GM19328 (cell line): ENCODE data around the gene IVL.

ENCODE experiments used
- ATAC-seq: cut with Tn5 transposase; IDR thresholded peaks from one replicate; pipeline ENCODE4 v1.9.1; 2021; ENCODE audit warnings: mild to moderate bottlenecking, moderate library complexity; ENCODE audit not compliant: unreplicated experiment

The IVL gene

DNA sequence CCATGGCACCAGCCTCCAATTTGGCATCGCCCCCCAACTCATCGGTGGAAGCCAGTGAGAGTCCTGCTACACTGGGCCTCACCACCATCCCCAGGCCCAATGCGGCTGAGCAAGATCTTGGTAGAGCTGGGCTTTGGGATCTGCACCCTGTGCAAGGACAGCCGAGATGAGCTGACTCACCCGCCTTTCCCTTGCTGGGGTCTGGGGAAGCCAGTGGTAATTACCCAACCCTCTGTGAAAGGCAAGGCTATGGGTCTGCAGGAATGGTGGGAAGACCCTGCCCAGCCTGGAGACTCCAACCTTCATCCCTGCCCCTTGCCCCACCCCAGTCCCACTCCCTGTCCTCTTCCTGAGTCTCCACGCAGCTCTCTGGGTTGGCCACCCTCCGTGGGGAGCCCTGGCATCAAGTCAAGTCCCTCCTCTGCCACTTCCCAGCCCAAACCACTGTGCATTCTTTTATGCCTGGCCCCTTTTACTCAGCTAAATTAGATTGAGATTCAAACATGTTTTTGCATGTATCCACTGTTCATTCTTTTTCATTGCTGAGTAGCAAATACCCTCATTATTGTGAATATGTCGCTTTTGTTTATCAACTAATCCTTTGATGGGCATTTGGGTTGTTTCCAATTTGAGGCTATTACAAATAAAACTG, 21.5 kb upstream of the IVL start:
- no peak for ATAC-seq

DNA sequence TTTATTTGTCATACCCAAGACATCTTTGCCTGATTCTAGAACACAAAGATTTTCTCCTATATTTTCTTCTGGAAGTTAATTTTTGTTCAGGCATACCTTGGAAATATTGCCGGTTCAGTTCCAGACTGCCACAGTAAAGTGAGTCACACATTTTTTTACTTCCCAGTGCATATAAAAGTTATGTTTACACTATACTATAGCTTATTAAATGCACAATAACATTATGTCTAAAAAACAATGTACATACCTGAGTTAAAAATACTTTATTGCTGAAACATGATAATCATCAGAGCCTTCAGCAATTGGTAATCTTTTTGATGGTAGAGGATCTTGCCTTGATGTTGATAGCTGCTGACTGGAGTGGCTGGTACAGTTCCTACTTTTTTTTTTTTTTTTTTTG, 20.2 kb upstream of the IVL start:
- ATAC-seq: no peak

DNA sequence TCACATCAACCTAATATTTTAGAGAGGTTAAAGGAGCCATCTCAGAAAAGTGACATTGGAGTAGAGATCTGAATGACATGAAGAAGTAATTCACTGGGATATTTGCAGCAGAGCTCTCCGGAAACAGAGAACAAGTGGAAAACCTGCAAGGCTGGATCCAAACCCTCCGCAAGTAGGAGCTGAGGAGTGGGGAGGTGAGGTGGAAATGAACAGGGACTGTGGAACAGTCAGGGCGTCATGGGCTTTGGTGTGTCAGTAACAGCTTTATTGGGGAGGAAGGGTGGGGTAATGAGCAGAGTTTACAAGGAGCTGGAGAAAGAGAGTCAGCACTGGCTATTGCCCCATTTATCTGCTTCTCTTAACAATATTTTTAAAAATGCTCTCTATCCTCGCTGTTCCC, 9.3 kb upstream of the IVL start:
- ATAC-seq: no peak

DNA sequence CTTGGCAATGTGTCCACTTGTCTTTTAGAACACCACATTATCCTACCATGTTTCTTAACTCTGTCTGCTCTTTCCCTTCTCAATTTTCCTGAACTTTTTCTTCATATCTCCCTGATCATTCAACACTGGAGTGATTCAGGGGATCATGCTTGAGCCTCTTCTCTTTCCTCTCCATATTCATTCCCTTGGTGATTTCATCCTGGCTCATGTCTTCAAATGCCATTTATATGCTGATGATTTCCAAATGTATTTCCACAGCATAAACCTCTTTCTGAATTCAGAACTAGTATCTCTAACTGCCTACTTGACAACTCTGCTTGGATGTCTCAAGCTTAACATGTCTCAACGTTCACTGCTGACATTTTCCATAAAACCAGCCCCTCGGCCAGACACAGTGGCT, 8.5 kb upstream of the IVL start:
- no peak for ATAC-seq

DNA sequence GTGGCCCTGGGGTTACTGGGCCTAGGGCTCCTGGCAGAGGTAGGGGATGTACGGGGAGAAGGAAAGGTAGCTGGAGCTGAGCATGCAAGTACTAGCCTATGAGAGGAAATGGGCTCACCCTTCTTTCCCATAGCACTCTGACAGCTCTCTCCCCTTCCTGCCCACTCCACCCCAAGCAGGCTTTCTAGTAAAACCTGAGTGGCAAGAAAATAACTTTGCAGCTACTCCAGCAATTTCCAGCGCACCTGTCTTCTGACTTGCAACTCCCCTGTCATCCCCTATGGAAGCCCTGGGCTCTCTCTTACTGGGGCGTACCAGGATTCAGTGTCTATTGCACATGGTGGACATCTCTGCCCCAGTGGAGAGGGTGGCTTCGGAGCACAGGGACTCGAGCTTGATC, 6.7 kb upstream of the IVL start:
- no peak for ATAC-seq

DNA sequence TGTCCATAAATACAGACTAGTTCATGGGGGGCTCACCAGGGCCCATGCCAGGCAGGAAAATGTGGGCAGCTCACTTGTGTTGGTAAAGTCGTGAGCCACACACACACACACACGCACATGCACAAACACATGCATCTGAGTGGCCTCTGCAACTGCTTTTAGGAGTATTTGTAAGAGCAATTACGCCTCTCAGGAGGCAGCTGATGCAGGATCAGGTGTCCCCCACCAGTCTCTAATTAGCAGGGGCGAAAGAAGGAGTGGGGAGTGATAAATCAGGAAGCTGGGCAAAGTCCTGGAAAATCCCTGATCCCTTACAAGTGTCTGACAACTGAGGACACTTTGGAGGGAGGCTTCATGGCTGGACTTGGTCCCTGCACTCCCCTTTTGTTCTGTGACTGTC, 5.7 kb upstream of the IVL start:
- ATAC-seq: no peak

DNA sequence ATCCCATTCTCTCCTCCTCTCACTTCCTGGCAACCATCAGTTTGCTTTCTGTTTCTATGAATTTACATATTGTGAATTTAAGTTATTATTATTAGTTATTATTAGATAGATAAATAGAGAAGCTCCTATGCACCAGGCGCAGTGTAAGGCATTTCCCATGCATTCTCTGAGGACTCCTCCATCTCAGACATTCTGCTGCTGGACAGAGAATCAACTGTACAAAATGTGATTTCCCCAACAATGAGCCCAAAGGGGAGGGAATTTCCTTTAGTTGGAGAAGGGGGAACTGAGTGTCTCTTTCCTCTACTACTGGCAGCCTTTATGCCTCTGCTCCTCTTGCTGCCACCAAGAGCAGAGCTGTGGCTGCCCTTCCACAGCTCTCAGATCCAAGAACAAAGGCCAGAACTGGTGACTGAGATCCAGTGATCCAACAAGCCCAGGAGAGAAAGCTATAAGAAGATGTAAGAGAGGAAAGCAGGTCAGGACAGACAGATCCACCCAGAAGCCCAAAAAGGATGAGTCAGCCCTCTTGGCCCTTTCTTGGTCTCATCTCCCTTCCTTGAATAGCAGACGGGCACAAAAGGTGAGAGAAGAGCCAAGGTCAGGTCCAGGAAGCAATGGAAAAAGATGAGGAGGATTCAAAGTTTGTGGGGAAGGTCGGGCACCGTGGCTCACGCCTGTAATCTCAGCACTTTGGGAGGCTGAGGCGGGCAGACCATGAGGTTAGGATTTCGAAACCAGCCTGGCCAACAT, 3.5 kb upstream of the IVL start:
- ATAC-seq: no peak

DNA sequence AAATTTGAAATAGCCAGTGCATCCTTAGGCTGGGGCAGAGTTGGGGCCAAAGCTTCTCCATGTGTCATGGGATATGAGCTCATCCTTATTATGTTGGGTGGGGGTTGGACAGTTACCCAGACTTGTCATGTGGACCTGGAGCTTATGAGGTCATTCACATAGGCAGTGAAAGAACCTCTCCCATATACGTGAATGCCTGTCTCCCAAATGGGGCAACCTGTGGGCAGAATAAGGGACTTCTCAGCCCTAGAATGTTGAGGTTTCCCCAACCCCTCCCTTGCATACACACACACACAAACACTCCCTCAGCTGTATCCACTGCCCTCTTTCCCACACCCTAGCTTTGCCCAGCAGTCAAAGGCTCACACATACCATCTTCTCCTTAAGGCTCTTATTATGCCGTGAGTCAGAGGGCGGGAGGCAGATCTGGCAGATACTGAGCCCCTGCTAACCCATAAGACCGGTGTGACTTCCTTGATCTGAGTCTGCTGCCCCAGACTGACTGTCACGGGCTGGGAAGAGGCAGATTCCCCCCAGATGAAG, 2.3 kb upstream of the IVL start:
- ATAC-seq: no peak

DNA sequence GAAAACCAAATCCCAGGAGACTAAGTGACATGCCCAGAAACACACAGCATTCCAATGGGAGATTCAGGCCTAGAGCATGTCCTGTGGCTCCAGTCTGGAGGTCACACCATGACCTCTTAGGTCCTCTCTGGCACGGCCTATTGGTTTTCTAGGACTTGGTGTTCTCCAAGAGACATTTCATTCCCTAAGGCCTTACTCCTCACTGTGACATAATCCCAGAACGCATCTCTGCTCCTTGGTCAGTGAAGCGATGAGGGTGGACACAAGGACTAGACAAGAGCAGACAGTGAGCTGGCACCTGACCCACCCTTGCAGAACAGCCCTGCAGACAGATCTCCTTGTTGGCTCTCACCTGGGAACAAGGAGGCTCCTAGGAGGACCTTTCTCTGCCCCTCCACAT, 860 bp downstream of the IVL start:
- no peak for ATAC-seq

DNA sequence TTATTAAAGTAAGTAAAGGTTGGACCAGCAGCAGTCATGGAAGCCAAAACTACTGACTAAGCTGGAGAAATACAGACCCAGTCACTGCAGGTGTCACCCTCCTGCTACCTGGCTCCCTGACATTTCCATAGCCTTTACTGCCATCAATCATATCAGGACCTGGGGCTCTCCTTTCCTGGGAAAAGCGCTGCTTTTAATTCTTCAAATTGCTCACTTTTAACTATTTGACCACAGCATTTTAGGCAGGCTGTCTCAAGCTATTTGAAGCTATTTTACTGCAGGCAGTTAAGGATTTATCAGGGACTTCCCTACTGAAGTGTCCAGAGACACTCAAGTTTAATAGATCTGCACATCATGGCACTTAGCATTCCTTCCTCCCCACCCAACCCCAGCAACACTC, 4.1 kb downstream of the IVL start:
- ATAC-seq: no peak

DNA sequence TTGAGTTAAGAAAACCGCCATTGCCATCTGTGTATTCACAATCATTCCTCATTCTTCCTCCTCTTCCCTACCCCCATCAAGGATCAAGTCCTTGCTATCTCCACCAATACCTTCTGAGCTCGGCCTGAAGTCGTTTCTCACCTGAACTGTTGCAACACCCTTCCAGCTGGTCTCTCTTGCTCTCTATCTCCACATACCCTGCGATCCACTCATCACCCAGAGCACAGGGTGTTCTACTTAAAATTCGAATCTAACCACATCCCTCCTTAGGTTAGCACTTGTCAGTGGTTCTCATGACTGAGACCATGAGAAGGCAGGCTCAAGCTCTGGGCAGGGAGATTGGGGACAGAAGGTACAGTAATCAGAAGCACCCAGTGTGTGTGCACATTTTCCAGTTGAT, 4.6 kb downstream of the IVL start:
- ATAC-seq: no peak

DNA sequence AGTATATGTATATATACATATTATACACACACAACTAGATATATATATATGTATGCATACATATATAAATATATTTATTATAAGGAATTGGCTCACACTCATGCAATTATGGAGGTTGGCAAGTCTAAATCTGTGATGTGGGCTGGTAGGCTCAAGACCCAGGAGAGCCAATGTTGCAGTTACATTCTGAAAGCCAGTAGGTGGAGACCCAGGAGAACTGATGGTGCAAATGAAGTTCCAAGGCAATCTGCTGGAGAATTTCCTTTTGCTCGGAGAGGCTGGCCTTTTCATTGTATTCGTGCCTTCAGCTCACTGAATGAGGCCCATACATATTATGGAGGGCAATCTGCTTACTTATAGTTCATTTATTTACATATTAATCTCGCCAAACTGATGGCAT, 9.4 kb downstream of the IVL start:
- ATAC-seq: no peak

DNA sequence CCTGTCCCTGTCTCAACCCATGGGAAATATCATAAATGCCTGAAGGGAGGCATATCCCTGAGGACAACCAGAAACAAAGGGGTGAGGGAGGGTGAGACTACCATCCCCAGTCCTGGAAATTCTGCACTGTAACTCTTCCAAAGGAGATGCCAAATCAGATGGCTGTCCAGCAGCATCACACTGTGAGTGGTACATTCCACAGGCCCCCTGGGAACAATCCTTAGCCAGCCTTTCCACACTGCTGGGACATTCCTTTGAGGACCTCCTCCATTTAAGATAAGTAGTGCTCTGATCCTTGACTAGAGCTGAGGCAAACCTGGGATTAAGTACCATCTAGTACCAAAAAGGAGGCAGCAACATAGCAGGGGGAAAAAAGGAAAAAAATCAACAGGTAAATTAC, 10.7 kb downstream of the IVL start:
- no peak for ATAC-seq

DNA sequence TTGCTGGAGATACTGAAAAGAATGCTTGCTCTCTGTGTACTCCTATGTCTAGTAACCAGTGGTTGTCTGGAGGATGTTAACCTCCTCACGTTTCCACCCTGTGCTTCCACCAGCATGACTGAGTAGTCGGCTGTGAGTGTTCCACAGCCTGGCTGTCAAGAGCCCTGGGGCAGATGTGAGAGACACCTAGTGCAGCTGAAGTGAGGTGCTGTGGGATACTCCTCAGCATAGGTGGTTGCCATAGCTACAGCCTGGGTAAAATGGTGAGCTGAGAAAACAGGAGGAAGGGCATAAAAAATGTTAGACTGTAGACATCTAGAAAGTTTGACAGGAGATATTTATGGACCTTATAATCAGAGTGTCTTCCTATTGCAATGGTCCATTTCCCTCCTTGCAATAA, 15.8 kb downstream of the IVL start:
- no peak for ATAC-seq

DNA sequence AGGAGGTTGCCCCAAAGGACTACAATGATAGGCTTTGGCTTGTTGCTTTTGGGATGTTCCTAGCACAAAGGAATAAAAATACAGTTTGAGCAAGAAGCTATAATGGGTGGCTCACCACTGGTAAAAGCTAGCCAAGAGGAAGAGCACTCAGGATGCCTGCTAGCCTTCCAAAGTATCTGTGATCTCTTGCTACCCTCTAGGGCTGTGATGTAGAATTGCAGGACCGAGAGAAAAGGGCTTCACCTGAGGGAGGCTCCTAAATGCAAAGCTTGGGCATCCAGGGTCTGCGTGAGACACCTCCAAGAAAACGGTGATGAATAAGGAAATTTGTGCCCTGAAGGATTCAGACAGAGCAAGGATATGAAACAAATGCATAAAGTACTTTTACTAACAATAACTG, 17.7 kb downstream of the IVL start:
- no peak for ATAC-seq

DNA sequence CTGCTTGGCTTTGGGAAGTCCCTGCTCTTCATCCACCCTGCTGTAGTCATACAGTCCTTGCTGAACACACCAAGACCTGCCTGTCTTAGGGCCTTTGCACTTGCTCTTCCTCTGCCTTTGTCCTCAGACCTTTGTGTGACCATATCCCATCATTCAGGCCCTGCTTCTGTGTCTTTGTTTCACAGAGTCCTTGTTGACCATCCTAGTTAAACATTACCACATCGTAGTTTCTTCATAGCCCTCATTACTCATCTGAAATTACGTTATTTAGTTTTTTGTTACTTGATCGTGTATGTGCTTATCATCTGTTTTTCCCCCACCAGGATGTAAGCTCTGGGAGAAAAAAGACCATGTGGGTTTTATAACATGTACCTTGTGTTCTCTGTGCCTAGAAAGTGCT, 20.3 kb downstream of the IVL start:
- ATAC-seq: no peak

DNA sequence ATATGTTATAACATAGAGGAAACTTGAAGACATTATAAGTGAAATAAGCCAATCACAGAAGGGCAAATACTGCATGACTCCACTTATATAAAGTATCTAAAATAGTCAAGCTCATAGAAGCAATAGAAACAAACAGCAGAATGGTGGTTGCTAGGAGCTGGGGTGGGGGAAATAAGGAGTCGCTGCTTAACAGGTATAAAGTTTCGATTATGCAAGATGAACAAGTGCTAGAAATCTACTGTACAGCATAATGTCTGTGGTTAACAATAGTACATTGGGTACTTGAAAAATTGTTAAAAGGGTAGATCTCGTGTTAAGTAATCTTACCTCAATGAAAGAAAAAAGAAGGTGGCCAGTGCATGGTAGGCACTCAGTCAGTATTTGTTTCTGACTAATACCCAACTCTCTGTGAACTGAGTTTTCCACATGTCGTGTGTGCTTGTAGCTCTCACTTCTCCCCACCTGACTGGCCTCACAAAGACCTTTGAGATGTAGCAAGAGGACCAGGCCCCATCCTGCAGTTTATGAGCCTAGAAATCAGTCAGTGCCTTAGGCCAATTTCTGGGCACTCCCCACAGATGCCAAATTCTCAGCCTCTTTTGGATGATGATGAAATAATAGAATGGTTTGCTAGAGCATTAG, 23.9 kb downstream of the IVL start:
- ATAC-seq: no peak

DNA sequence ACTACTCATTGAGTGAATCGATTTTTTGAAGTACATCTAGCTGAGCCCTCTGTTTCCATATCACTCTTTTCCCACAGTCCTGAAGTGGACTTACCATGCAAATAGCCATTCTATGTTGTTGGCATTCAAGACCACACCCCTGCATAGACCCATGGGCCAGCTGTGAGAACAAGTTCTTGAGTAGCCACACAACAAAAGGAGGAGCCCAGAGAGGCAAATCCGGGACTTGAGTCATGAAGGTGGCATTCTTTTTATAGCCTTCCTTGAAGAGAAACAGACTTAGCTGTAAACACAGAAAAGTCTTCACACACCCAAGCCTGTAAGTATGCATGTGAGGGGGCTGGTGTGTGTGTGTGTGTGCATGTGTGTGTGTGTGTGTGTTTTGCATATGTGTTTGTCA, 24.9 kb downstream of the IVL start:
- no peak for ATAC-seq

DNA sequence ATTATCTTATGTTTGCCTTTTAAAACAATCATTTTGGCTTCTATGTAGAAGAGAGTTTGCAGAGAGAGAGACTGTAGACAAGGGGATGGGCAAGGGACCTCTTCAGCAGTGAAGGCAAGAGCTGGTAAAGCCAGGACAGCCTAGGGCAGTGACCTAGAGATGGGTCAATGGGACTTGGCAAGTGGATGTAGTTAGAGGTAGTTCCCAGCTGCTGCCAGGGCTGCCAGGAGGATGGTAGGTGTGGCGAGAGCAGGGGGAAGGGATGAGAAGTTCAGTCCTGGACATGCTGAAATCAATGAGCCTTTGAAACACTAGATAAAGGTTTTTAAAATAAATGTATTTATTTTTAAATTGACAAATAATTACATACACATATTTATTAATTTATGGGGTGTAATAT, 32.3 kb downstream of the IVL start:
- ATAC-seq: no peak

DNA sequence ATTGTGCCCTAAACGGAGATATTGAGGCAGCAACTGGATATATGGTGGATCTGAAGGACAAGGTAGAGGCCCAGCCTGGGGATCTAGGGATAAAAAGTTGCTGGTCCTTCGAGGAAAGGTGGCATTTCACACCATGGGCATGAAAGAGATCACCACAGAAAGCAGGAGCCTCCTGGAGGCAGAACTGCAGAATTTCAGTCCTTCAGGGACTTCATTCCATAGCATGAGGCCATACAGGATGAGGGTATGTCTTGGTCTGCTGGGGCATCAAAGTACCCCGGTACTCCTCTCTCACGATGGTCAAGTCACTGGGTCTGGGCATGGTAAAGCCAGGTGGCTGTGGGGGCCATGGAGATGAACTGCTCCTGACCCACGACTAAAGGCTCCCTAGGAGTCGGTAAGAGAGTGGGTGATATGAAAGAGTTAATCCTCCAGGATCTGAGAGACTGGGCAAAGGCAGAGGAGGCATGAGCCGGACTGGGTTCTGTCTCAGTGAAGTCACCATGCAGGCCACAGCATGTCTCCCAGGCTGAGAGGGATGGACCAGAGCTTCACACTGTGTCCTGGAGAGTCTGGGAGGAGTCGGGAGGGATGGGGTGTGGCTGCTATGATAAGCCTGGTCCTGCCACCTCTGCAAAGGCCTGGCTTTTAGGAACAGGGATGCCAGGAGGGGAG, 32.8 kb downstream of the IVL start:
- no peak for ATAC-seq

DNA sequence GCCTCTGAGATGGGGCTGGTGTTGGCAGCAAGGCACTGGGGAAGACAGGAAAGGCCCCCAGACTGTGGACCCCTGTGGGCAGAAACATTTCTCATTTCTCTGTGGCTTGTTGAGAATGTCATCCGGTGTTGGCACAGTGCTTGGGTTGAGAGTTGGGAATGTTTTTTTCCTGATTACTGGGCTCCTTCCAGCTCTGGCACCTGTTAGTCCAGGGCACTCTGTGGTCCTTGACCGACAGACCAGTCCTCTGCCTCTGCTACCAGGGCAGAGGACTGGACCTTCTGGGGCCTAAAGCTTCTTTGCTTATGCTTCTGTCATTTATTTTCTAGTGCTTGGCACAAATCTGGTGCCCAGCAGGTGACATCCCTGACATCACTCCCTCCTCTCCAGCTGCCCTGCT, 33.8 kb downstream of the IVL start:
- no peak for ATAC-seq

DNA sequence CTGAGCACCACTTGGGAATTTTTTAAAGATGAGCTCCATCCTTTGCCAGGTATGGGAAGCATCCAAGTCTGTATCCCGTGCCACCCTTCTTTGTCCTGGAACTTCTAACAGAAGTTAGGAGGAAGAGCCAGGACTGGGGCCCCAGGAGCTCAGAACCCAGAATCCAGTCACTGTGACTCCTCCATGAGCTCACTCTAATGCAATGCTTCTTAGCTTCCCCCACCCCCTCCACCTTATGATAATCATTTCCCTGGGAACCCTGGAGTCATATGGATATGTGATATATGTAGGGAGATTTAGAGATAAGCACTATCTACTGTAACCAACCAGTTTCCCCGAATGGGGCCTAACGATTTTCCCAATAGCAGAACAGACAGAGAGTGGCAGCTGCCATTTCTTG, 37.9 kb downstream of the IVL start:
- ATAC-seq: no peak
